SKM-1 (cell line): ENCODE results near the gene ZNF536.

Source experiments
- DNase-seq: peaks from one replicate; lab custom pipeline; 2025; ENCODE audit not compliant: unreplicated experiment; lab: John Stamatoyannopoulos, UW

Gene ZNF536

DNA sequence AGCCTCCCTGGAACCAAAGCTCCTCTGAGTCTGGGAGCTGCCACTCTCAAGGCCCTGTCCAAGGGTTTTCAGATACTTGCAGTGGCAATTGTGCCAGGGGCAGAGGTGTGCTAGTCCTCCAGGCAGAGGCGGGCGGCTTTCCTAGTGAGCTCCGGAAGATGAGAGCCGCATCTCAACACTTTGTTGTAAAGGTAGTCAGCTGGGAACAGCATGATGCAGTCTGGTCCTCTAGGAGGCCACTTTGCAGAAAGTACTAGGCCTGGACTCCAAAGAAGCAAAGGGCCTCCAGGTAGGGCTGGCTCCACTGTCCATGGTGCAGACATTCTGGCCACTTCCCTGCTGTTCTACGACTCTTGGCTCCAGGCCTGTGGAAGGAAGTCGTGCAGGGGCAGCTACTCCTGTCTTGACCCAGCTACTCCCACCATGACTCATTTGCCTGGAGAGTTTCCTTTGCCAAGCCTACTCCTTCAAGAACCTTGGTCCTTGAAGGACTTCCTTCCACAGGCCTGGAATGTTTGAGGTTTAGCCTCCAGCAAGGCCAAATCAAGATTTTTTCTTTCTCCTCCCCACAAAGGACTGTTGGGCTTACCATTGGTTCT lies 9.9 kb upstream of the ZNF536 start:
- no peak for DNase-seq

DNA sequence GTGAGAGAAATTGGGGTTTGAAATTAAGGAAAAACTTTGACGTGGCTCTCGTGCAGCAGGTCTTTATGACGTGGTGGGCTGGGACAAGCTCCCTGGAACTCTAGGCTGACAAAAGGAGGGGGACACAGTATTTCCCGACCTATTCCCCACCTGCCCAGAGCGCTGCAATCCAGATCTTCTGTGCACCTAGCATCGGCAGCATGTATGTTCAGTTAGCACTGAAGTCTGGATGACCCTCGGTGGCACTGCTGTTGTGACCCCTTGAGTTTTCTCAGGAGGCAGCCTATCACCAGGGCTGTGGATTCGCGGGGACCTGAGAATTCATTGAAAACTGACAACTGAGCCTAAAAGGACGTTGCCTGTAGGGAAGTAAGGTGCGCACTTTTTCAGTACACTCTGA lies 9.1 kb upstream of the ZNF536 start:
- no peak for DNase-seq

DNA sequence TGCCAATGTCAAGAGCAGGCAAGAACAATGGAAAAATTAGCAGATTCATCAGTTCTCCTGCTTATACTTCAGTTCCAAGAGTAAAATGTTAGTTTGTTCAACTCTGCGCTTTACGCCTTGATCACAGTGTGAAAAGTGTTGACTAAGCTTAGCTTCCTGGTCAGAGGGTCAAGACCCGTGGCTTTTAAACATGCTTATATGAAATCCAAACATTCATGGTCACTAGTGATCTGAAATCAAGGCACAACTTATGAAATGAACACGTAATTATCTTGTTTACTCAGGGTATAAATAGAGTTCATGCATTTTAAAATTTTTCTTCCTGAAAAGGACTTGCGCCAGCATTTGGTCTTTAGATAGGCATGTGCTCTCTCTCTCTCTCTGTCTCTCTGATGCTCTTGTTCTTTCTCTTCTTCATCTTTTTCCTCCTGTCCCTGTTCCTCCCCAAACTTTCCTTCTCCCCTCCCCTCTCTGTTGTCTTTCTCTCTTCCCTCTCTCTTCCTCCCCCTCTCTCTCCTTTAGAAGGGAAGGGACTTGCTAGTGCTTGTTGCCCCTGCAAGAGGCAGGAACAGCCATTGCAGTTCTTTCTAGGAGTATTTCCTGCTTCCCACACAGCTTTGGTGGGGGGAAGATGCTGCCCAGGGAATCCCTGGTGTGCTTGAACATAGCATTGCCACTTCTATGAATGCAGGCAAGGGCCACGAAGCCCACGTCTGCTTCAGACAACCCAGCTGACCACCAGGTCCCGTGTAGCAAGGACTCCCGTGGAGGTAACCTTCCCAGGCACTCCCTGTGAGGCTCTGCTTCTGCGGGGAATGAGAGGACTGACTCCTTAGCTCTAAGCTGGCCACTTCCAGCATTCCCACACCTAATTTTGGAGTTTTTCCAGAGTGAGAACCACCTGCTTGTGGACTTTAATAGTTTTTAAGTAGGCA lies 7.1 kb upstream of the ZNF536 start:
- DNase-seq: no peak

DNA sequence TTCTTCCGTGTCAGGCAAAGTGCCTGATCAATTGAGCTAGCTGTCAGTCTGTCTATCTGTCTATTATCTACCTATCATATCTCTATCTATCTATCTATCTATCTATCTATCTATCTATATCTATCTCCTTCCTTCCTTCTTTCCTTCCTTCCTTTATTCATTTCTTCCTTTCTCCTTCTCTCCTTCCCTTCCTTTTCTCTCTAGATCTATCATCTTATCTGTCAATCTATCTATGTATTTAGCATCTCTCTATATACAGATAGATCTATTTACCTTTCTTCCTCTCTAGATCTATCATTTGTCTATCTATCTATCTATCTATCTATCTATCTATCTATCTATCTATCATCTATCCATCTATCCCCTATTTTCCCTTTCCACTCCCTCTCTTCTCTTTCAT lies 5.9 kb upstream of the ZNF536 start:
- DNase-seq: no peak

DNA sequence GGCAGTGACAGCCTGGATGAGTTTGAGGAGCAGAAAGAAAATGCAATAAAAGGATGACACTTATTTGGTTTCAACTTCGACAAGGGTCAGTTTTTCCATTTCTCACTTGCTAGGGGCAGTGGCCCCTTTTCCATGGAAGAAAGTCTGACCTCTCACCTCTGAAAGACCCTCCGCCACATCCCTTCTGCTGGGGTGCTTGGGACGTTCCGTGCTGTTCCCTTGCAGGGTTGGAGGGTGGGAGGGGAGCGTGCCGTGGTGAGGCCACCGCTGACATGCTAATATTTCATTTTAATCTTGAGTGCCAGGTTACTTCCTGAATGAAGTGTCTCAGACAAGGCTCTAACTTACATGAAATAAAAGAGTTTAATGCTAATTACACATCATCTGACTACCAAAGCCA lies 5.2 kb upstream of the ZNF536 start:
- no peak for DNase-seq

DNA sequence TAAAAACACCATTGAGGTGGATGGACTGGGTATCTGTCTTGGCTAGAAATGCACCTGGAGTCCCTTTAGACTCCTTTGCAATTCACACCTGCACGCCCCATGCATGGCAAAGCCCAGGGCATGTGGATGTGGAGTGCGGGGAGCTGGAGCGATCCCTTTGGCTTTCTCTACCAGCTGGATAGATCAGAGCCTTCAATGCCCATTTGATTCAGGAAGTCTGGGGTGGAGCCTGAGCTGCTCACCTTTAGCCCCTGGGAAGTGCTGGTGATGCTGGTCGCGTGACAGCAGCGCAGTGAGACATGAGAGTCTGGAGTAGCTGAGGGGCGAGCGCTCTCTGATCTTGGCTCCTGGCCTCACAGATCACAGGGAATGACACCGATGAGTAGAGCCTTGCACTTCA lies 4.8 kb upstream of the ZNF536 start:
- DNase-seq: no peak

DNA sequence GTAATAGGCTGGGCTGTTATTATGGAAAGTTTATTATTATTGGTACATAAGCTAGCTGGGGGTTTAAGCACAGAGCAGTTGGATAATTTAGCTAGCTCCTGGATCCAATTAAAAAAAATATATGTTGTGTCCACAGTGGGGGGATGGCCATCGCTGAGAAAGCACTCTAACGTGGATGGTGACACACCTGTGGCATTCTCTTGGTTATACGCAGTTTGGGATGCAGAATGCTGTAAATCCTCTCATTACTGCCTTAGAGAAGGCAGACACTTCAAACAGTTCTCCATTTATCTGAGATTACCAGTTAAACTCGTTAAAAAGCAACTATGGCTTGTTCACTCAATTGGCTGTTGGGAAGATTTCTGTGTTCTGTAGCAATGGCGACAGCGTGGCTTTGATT lies 2.4 kb upstream of the ZNF536 start:
- DNase-seq: no peak

DNA sequence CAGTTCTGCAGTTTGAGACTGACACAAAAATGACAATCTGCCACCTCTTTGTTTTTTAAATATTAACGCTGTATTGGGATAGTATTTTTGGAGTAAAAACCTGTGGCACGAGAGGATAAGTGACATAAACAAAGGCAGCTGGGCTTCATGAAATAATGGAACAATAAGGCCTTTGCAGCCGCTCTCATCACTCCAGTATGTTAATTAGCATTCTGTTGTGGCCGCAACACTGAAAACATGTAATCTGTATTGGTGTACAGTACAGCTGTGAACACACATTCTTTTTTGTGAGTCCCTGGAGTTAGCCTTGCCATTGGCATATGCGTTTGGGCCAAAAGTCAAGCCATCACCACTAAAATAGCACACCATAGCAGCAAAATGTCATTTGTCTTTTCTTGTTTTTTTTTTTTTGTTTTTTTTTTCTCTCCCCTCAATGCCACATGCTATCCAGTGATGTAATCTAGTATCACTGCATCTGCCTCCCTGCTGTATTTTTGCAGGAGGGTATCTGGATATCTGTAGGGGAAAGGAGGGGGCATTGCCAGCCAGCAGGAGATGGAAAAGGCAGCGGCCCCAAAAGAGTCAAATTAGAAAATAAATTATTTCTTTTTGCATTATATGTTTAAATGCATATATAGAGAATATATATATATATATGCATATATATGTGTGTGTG lies 885 bp upstream of the ZNF536 start:
- no peak for DNase-seq

DNA sequence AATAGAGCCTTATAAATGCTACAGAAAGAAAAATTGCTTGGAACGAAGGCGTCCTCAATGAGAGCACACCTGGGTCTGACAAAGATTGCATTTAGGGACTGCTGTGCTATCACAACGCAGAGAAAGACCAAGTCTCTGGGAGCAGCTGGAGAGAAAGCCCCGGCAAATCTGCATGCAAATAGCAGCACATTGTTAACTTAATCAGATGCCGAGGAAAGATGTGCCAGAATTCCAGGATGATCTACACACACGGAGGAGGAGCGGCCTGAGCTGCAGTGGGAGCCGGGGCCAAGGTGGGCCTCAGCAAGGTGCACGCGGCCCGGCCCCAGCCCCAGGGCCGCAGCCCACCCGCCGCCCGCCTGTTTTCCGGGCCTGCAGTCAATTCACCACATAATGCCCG lies 1.4 kb downstream of the ZNF536 start:
- no peak for DNase-seq

DNA sequence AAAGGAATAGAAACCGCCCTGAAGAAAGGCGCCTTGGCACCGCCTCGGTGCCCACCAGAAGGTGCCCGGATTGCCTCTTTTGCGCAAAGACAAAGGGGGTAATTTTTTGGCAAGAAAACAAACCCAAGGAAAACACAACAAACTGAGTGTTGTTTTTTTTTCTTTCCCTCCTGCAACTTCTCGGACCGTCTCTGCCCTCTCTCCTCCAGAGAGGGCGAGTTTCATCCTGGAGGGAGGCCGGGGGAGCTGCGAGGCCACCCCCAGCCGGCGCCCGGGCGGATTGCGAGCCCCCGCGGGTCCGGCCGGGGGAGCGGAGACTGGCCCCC lies 2.3 kb downstream of the ZNF536 start:
- DNase-seq: no peak

DNA sequence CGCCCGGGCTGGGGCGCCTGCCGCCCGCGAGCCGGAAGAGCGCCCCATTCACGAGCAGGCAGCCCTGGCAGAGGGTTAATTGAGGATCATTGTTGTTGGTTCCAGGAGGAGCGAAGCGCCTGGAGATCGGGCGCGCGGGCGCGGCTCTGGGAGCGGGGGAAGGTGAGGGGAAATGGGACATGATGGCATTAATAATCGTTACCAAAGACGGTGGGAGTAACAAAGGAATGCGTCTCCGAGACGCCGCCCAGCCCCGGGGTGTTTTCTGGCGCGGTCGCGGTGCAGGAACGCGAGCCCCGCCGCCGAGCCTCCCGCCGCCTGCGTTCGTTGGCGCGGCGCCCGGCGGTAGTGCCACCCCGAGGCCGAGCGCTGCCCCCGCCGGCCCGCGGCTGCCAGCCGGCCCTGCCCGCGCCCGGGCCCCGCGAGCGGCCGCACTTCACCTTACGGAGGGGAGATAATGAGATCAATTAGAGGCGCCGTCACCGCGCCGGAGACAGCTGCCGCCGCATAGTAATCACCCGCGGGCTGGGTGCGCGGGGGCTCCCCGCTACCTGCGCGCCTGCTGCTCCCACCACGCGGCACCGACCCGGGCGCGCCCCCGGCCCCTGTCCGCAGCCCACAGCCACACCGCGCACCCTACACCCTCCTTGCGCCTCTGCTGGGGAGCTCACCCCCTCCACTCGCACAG lies 2.8 kb downstream of the ZNF536 start:
- no peak for DNase-seq

DNA sequence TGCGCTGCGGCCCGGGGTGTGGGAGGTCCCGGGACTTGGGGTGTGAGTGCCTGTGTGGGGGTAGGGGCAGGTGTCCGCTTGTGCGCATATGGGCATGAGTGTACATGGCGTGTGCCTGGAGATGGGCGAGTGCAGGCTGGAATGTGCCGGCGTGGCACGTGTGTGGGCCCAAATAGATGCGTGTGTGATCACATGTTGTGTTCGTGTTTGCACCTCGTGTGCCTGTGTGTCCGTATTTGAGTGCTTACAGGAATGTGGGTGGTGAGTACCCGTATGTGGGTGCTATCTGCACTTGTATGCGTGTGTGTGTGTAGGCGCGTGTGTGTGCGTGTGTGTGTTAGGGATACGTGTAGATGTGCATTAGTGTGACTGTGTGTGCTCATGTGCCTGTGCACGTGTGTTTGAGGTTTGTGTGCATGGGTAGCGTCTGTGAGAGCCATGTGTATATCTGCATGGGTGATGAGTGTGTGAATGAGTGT lies 3.4 kb downstream of the ZNF536 start:
- DNase-seq: no peak

DNA sequence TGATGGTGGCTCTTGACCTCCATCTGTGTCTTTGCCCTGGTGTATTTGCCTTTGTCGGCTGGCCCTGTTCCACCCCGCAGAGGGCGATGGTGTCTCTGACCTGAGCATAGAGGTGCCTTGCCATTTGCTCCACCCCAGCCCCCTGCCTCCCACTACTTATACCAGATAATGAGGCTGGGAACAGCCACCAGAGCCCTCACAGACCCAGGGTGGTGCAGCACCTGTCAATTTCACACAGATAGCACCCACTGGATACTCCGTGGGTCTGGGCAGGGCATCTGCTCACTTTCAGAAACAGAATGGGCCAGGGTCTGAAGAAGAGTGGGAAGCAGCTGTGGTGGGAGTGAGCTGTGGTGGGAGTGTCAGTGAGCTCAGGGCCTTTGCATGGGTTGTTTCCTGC lies 4.1 kb downstream of the ZNF536 start:
- DNase-seq: no peak

DNA sequence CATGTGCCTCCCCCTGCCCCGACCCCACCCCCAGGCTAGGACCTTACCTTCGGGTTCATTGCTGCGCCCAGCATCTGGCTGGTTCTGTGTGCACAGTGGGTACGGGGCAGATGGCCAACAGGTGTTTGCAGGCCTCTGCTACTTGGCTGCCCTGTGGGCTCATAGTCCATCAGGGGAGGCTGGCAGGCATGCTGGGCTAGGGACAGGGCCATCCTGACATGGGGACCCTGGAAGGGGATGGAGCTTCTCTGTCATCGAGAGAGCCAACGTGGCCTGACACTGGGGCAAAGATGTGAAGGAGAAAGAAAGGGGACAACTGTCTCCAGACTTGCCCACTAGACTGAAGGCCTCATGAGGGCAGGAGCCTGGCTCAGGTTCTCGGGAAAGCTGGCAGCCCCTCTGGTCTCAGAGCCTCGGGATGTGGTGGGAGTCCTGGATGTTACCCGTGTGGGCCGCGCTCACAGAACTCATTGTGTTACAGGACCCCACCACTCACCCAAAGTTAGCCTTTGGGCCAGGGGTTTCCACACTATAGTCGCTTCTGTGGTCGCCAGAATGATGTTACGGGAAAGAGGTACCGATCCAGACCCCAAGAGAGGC lies 4.7 kb downstream of the ZNF536 start:
- DNase-seq: no peak

DNA sequence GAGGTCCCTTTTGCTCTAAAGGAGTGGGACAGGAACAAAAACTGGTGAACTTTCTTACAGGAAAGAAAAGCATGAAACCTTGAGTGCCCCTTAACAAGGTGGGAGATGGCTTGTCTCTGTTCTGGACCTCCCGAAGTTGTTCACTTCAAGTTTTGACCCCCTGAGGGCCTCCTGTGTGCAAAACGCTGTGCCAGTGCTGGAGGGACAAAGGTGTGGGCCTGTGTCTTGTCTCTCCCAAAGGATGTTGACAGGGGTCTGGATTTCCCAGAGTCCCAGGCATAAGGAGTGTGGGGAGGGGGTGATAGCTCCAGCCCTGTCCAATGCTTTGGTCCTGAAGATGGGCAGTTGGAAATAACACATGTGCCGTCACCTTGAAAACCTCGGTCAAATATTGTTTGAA lies 6.5 kb downstream of the ZNF536 start:
- no peak for DNase-seq

DNA sequence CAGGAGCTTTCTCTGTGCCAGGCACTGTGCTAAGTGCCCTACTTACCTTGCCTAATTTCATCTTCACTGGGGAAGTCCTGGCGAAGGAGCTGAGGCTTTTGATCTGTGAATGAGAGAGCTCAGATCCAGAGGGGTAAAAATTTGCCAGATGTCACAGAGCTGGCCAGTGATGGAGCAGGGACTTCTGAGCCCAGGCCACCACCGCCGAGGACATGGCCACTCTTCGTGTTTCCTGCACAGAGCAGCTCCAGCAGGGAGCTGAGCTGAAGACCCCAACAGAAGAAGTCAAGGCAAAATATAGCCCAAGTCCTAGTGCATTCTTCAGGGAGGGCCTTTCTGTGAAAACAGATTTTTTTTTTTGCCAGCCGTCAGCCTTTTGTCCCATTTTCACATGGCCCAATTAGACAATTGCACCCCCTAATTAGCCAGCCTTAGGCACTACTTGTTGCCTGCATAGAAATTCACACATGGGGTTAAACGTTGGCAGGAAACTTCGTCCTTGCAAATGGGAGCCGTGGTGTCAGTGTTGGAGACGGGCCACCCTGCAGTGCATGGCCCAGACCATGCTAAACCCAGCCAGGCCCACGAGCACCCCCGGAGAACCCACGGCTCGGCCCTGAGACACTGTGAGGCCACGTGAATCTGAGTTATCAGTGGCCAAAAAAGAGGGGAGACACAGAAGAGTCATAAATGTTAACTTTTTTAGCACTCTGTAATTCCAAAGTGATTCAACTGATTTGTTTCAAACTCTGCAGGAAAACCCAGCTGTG lies 7.8 kb downstream of the ZNF536 start:
- no peak for DNase-seq

DNA sequence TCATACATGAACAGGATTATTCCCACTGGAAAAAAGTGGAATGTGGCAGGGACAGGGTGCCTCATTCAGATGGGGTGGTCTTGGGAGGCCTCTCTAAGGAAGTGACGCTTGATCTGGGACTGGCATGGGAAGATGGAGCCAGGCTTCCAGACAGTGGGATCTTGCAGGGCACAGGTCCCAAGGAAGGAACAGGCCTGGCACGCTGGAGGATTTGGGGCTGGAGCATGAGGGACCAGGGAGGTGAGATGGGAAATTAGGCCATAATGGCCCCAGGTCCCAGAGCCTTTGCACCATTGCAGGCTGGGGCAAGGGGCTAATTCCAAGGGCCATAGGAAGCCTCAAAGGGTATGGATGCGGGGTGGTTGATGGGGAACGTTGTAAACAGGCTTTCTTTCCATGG lies 9.2 kb downstream of the ZNF536 start:
- DNase-seq: no peak

DNA sequence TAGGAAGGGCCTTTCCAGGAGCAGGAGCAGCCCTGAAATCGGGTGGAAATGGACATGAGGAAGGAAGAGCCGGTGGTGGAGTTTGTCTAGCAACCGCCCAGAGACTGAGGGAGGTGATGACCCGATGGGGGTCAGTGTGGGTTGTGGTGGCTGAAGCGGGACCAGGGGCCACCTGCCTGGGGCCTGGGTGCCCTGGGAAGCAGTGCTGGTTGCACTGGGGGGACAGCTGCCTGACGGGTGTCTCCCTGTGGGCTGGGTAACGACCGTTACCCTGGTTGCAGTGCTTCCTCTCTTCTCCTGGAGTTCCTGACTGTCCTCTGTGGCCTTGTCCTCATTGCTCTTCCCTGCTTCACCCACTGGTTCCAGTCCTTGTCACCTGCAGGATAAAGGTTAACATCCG lies 13.0 kb downstream of the ZNF536 start:
- no peak for DNase-seq

DNA sequence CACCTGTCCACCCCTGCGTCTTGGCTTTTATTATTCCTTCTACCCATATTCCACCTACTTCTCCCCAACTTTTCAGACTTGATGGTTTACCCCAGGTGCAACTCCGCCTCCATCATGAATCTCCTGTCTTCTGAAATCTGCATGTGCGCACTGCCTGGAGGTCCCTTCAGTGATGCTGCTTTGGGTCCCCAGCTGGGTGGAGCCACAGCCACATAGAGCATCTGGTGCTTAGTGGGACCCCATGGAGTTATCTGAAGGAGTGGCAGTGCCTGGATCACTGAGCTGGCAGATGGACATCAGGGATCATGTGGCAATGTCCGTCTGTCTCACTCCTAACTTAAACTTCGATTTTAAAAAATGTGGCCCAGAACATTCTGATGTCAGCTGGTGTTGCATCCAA lies 13.5 kb downstream of the ZNF536 start:
- DNase-seq: no peak

DNA sequence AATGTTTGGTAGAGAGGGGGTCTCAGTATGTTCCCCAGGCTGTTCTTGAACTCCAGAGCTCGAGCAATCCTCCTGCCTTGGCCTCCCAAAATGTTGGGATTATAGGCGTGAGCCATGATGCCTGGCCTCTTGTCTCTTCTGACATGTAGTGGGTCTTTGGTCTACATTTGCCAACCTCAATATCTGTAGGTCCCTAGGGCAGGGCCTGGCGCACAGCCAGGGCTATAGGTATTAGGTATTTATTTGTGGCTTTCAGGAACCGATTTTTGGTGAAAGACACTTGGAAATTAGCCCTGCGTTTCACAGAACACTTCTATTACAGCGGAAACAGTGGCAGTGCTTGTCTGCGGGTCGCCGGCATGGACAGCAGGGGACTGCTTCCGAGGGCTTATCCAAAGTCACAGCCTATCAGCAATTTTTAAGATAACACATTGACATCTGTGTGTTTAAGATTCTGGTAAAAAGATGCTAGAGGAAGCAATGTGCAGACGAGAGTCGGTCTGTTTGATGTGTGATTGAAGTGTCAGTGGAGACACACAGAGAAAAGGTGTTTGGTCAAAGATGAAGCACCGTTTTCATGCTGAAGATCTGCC lies 14.5 kb downstream of the ZNF536 start:
- no peak for DNase-seq
